Tongue (tissue), 2 donors: Measurements from ENCODE around the gene DTX1. TPM values are rescaled to one million over a fixed set of nuclear protein-coding genes. Genes with fewer than 3 reads are reported as not detected.
A peak's percentile ranks its signal among the peaks of the same experiment; 100 is the strongest.
"Not testable (repeated sequence)": the region's sequence is repeated elsewhere in the genome, so short reads cannot be mapped to it uniquely, and the experiment has no call there.

ENCODE experiments used
- DNase-seq: peaks from one replicate; pipeline ENCODE4 v3.0.0-alpha.2; 2015
- total RNA-seq: library from RNA; depleted of rRNA; stranded (reverse); fragments of >200 nt; gene quantifications from one replicate; pipeline ENCODE4 v1.2.3, GENCODE V29; 2014

The DTX1 gene
- total RNA-seq, 1 donor from 2014 or later: 10.9 TPM

DNA sequence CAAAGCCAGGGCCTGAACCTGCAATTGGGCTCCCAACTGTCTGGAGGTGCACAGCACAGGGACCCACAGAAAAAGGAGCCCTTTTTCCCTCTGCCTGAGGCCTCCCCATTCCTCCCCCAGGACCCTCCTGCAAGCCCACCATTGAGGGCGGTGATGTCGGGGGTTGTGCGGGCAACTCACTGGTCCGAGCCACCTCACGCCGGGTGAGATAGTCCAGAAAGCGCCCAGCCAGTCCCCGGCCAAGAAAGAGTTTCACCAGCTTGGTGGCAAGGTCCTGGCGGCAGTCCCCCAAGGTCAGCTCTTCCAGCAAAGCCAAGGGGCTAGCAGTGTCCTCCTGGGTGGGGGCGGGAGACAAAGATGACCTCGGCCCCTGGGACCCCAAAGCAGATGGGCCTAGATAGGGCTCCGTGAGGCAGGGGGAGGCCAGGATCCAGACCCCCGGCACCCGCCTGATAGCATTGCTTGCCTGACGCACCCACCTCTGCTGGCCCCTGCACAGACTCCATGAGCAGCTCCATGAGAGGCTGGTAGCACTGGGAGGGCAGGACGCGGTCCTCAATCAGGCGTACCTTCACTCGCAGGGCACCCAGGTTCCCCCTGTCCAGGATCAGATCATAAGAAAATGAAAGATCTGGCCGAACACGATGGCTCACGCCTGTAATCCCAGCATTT is 59.1 kb downstream of the DTX1 start:
- no peak for DNase-seq

DNA sequence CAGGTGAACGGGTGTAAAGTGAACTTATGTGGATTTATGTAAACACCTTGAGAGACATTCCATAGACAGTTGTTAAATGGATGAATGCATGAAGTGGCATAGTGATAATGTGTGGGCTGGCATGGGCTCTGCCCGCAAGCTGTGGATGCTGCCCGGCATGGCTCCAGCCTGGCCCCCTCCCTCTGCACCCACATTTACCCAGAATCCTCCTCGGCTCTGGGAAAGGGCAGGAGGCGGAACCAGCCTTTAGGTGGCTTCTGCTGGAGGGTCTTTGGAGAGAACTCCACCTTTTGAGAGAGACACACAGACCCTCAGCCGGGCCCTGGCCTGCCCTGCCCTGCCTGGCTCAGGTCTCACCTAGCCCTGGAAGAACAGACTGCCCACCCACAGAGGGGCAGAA is 60.3 kb downstream of the DTX1 start:
- no peak for DNase-seq

DNA sequence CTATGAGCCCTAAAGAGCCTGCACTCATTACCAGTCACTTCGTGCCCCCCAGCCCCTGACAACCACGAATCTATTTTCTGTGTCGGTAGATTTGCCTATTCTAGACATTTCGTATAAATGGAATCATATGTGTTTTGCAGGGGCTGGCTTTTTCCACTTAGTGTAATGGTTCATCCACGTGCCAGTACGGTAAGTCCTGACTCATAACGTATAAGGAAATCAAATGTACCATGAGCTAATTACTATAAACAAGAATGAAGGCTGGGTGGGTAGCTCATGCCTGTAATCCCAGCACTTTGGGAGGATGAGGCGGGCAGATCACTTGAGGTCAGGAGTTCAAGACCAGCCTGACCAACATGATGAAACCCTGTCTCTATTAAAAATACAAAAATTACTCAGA is 61.2 kb downstream of the DTX1 start:
- DNase-seq: not testable (repeated sequence)

DNA sequence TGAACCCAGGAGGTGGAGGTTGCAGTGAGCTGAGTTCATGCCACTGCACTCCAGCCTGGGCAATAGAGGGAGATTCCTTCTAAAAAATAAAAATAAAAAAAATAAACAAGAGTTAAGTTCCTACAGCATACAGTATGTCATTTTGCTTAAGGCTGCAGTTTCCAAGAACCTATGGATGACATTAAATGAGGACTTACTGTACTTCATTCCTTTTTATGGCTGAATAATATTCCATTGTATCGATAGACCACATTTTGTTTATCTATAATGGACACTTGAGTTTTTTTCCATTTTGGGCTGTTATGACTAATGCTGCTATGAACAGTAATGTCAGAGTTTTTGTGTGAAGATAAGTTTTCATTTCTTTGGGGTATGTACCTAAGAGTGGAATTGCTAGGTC is 61.6 kb downstream of the DTX1 start:
- no peak for DNase-seq

DNA sequence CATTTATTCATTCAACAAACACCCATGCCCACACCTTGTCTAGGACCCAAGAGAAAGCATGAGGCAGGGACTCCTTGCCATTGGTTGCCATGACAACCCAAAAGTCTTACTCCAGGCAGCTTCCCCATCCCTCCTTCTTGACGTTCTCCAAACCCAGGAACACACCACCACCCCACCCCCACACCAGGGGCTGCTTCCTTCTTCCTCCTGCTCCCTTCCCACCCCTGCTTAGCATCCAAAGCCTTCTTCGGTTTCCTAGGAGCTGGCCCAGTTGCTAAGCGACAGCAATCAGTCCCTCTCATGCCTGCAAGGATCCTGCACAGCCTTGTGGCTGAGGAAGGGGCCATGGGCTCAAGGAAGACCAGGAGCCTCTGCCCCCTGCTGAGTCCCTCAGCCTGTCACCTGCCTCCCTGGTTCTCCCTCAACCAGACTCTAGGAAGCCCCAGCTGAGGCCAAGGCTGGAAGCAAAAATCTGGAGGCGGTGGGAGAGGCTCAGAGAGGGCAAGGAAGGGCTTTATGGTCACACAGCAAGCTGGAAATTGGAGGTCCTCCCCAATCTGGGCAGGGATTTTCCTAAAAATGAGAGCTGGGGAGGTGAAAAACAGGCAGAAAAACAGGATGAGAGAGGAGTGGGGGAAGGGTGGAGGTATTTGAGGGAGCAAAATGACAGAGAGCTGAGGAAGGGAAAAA is 63.6 kb downstream of the DTX1 start:
- no peak for DNase-seq

DNA sequence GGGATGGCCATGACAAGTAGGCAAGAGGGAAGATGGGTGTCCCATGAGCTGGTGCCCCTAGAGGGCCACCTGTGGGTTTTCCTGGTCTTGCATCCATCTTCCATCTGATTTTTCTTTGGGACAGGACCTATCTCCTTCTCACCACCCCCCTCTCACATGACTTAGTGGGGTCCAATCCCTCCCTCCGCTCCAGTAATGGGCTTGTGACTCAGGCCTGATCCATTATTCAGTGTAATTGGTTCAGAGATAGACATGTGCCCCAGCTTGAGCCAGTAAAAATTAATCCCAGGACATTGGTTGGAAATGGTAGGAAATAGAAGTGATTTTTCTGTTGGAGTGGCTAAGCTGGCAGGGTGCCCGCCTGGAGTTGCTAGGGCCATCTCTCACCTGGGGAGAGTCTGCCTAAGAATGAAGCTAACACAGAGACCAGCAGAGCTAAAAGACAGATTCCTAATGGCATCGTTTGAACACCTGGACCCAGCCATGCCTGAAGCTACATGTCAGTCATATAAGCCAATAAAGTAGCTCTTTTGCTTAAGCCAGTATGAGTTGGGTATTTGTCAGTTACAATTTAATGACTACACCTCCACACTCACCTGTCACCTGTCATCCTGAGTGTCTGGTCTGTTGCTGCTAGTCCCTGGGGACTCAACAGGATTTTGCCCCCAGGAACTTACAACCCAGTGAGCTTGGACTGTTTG is 64.3 kb downstream of the DTX1 start:
- DNase-seq: no peak

DNA sequence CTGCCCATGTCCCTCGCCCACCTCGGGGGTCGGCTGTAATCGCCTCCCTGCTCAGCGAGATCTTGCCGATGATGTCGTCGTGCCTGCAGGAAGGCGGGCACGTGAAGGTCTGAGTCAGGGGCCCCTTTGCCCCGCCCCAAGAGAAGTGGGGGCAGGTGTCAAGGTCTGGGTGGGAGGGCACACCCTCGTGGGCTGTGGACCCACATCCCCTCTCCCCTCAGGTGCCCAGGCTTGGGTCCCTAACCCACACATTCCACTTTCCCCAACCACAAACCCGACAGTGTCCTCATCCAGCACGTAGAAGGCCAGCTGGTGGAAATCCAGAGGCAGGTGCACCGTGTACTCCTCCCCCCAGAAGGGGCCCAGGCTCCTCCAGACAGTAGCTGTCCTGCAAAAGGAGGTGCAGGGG is 71.3 kb downstream of the DTX1 start:
- DNase-seq: no peak

DNA sequence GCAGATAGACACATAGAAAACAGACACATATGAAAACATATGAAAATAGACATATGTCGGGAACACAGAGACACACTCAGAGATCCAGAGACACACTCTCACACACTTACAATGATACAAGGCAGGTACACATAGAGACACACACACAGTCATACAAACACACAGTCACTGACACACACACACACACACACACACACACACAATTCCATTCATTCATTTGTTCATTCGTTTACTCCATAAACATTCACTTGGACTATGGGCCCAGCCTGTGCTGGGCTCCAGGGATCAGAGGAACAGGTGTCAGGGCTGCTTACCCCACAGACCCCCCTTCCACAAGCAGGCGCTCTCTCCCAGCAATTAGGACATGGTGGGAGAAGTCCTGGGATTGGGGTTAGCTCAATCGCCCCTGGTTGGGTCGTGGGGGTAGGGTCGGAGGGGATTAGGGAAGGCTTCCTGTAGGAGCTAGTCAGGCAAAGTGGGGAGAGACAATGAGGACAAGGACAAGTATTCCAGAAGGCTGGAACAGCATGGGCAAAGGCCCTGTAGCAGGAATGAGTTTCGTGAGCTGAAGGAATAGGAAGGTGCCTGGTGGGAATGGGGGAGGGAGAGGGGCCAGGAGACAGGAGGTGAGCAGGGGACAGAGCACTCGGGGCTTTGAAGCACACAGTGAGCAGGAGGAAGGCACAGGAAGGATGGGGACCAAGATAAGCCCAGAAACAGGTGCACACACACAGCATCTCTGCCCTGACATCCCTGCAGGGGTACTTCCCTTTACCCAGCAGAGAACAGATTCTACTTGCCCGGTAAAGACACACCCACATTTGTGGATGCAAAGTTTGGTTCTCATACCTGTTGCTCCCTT is 72.5 kb downstream of the DTX1 start:
- no peak for DNase-seq

DNA sequence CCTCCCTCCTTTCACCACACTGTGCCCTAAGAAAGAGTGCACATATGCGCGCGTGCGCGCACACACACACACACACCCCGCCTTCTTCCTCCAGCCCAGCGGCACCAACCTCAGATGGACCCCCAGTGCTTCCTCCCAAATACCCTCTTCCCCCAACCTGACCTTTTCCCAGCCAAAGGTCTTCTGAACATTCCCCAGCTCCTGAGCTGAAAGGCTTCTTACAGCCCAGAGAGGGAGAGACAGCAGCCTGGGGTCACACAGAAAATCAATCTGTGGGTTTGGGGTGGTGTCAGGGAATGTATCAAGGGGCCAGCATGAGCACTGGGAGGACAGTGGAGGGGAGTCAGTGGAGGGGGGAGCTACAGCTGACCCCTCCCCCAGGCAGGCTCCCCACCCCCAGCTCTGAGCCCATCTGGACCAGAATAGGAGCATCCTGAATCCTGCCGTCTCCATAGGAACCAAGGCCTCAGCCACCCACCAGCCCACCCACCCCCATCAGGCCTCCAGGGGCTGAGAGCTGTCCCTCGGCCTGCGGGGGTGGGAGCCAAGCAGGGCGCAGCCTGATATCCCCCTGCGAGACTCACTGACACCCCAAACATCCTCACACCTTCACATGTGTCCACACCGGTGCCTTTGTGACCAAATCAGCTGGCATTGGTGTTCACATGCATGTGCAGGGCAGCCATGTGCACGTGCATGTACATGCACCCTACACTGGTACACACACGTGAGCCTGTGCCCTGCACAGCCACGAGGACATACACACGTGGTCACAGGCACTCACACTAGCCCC is 73.3 kb downstream of the DTX1 start:
- no peak for DNase-seq

DNA sequence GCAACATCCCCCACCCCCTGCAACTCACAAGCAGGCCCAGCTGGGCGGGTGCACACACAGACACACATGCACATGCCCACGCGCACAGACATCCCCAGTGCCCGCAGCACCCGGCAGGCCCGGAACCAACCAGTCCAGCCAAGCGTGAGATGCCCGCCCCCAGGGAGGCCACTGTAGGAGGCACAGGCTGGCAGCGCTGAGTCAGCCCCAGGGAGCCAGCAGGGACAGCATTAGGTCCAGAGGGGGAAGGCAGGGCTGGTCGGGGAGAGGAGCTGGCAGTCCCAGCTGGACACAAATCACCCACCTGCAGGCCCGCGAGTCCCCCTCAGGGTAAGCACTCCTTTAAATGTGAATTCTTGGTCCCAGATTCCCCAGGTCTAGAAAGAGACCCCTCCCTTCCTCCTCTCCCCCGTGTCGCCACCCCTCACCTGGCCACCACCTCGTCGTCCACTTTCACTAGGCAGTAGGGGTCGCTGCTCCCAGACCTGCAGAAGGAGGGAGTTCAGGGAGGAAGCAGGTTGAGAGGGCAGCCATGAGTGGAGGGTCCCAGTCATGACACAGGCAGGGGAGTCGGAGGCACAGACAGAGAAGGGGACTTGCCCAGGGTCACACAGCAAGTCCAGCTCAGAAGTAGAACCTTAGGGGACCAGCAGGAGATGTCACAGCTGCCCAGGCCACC is 74.1 kb downstream of the DTX1 start:
- no peak for DNase-seq

DNA sequence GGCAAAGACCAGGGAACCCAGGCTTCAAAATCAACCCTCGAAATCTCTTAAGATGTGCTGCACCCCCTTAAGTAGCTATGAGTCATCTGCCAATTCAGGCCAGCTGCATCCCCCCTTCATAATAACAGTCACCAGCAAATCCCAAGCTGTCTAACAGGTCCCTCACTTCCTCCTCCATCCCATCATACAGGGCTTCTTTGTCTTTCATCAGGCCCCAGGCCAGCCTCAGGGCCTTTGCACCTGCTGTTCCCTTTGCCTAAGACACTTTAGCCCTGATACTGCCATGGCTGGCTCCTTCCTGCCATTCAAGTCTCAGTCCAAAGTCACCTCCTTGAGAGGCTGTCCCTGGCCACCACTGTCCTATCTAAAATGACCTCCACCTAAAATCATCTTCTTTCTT is 75.0 kb downstream of the DTX1 start:
- DNase-seq: no peak

DNA sequence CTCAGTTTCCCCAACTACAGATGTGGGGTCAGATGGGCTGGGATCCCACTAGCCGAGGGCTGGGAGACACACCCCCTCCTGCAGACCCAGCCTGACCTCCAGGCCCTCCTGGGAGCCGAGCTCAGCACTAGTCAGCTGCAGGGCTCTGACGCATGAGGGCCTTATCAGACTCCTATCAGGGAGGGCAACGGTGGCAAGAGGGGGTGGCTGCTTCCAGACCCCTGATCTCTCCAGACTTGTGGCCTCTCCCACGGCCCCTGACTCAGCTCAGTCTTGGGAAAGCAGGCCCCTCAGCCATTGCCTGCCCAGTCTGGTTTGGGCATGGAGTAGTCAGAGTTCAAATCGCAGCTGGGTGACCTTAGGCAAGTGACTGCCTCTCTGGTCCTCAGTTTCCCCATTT is 76.5 kb downstream of the DTX1 start:
- no peak for DNase-seq

DNA sequence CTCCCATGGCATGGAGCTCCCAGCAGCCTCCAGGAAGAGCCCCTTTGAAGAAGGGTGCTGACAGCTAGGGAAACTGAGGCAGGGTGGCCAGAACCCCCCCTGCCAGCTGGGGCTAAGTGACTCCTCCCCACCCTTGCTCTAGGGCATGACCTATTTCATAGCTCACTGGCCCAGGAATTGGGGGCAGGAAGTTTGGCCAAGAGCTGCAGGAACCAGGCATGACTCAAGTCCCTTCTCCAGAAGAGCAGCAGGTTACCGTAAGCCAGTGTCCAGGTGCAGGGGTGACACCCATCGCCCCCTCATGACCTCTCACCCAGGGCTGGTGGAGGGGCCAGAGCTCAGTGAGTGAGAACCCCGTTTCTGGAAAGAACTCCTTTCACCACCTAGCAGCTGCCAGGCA is 77.1 kb downstream of the DTX1 start:
- DNase-seq: no peak

DNA sequence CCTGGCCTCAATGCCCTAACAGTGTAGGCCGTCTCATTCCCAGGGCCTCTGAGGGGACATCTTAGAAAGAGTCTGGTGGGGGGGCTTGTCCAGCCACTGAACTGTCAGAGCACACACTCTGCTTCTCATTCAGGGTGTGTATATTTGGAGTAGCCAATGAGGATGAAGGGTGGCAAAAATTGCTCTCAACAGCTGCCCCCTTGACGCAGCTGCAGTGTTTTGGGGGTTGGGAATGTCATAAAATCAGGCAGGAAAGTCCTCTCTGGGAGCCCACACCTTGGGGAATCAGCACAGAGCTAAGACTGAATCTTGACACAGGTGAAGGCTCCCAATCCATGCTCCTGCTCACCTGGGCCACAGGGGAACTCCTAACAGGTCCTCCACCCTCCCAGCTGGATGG is 77.5 kb downstream of the DTX1 start:
- DNase-seq: peak; percentile 58

DNA sequence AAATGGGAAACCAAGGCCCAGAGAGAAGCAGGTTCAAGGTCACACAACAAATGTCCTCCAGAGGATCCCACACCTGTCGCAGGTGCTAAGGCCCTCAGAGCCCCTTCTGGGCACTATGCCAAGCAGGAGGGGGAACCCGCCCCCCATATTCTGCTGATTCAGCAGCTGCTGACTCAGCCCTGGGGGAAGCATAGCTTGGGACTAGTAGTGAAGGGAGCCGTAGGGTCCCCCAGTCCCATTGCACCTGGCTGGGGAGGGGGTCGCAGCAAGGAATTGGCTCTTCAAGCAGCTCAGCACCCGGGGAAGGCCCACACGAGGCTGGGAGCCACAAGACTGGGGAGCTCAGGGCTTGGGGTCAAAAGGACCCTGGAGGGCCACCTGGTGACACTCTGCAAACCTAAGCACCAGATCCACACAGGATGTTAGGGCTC is 78.0 kb downstream of the DTX1 start:
- DNase-seq: no peak

DNA sequence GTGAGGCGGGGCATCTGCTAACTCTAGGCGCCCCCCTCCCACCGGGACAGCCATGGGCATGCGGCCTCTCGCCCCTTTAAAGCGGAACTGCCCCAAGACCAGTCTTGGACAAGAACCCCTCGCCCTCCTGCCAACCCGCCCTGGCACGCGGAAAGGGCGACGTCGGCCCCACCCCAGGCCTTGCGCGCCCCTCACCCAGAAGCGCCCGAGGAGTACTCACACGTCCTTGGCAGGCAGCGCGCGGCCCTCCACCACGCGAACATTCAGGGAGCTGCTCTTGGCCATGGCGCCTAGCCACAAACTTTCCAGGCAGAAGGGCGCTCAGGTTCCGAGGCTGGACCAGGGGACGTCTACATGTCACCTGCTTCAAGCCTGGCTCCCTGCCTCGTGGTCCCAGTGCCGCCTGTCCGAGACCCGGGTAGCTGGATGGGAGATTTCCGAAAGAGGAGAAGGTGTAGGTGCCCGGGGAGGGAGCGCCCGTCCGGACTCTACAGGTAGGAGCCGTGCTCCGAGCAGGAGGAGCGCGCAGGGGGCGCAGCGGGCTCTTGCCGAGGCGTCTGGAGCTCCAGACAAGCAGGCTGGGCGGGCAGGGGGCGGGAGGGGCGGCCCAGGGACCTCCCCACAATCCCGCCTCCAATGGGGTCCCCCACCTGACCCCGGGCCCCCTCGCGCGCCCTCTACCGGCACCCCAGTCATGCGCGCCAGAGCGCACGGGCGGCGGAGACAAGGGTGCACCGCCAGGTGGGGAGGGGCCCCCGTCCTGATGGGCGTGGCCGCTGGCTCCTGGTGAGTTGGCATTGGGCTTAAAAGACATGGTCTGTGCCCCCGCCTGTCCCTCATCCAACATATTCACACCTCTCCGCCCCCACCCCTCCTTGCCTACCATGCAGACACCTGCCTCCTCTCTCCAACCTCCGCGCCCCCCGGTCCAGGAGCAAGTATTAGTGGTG is 78.9 kb downstream of the DTX1 start, which contains the start of gene RASAL1:
RASAL1 (minus strand) TSS at position 584 of the 950 bp plus-strand sequence; CDS start at position 285, 299 bp downstream.
- DNase-seq: peak; percentile 20

DNA sequence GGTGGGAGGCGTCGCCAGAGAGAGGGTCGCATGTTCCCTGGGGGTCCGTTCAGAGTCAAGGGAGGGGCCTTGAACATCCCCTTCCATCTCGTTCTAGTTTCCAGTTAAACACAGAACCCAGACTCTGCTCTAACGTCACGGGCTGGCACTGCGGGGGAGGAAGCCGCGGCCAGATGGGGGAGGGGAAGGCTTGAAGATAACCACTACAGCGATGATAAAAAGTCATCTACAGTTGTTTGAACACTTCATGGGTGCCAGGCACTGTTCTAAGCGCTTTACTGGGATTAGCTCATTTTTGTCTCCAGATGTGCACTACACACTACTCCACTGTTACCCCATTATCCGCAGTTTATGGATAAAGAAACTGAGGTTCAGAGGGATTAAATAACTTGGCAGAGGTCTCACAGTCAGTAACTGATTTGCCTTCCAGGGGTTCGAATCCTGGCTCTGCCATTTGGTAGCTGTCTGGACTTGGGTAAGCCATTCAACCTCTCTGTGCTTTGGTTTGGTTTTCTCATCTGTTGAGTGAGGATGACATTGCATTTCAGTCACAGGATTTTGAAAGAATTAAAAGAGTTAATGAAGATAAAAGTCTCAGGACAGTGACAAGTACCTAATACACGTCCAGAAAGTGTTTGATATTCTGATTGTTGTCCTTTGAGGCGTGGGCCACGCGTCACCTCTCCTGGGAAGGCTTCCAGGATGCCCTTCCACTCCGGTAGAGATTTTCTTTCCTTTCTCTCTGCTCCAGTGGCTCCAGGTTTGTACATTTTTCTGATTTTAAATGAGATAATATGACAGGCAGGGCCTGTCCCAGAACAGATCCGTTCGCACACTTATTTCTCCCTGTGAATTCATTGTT is 79.8 kb downstream of the DTX1 start:
- no peak for DNase-seq

DNA sequence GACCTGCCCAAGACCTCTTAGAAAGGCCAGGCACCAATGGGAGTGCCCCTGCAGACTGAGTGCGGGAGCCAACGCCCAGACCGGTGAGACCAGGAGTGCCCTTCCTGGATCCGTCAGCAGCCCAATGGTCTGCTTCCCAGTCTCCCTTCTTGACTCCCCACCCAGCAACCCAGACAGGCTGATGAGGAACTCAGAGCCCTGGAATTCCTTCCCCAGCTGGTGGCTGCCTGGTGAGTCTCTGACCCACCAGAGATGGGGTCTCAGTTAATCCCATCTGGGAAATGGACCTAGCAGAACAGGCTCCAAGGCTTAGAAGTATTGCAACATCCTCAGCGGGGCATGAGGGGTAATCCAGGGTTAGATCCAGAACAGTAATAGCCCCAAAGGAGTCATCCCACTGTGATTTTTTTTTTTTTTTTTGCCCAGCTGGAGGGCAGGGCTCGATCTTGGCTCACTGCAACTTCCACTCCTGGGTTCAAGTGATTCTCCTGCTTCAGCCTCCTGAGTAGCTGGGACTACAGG is 80.5 kb downstream of the DTX1 start:
- no peak for DNase-seq
